ENCODE data around the gene RPP14.

DNA sequence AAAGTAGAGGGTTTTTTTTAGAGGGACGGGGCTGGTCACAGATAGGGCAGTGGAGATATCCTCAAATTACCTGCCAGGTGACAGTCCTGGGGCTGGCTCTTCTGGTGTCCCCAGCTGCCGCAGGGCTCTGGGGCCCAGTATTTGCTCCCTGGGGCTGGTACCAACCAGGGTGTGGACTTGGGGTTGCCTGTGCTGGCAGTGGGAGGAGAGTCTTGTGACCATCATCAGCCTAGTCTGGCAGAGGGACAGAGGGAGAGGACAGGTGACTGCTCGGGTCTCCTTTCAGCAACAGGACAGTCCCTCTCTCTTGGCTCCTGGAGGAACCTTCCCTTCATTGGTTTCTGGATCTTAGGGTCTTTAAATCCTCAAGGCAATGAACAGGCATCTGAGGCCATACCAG lies 7.9 kb upstream of the RPP14 start:
- TF ChIP-seq, protein P1, sequence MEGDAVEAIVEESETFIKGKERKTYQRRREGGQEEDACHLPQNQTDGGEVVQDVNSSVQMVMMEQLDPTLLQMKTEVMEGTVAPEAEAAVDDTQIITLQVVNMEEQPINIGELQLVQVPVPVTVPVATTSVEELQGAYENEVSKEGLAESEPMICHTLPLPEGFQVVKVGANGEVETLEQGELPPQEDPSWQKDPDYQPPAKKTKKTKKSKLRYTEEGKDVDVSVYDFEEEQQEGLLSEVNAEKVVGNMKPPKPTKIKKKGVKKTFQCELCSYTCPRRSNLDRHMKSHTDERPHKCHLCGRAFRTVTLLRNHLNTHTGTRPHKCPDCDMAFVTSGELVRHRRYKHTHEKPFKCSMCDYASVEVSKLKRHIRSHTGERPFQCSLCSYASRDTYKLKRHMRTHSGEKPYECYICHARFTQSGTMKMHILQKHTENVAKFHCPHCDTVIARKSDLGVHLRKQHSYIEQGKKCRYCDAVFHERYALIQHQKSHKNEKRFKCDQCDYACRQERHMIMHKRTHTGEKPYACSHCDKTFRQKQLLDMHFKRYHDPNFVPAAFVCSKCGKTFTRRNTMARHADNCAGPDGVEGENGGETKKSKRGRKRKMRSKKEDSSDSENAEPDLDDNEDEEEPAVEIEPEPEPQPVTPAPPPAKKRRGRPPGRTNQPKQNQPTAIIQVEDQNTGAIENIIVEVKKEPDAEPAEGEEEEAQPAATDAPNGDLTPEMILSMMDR (IDR thresholded peaks at IDR 0.05; ENCODE audit: extremely low read depth in 1 of 2, insufficient read depth in 1 of 2, low read depth in 1 of 2, low read length in 2 of 2) = no peak
- TF ChIP-seq POLR2A (IDR thresholded peaks at IDR 0.05; ENCODE audit: low read depth, low read length) = no peak
- TF ChIP-seq JUN (IDR thresholded peaks at IDR 0.05; ENCODE audit: borderline replicate concordance, insufficient read depth, insufficient read length, low read depth) = no peak
- no peak for TF ChIP-seq POLR2AphosphoS5 (IDR thresholded peaks at IDR 0.05; ENCODE audit: insufficient read depth, low read depth, low read length)
- TF ChIP-seq MYC (IDR thresholded peaks at IDR 0.05; ENCODE audit: low read depth, low read length) = no peak
- TF ChIP-seq, protein P2, sequence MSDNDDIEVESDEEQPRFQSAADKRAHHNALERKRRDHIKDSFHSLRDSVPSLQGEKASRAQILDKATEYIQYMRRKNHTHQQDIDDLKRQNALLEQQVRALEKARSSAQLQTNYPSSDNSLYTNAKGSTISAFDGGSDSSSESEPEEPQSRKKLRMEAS (IDR thresholded peaks at IDR 0.05; ENCODE audit: insufficient read depth, insufficient read length) = no peak
- TF ChIP-seq EZH2 (IDR thresholded peaks at IDR 0.05; ENCODE audit: borderline replicate concordance, low read depth, low read length, severe bottlenecking) = no peak

Measured in endothelial cell of umbilical vein (primary cell).